ENCODE measurements around the gene CDK5R1.

CDK5R1 gene

GRCh38 chr17:32496395-32497073 lies 9.7 kb downstream of the CDK5R1 start:
- Histone ChIP-seq H3K4me1 (no peaks in the 10 kb centered on the region), H3K4me3 (ENCODE audit: low read depth, low read length) (no peak overlapping the region), H3K27me3 (no peaks in the 10 kb centered on the region), H3K9me3 (no peaks in the 10 kb centered on the region), H3K36me3 (no peaks in the 10 kb centered on the region)
- TF ChIP-seq, protein P1, sequence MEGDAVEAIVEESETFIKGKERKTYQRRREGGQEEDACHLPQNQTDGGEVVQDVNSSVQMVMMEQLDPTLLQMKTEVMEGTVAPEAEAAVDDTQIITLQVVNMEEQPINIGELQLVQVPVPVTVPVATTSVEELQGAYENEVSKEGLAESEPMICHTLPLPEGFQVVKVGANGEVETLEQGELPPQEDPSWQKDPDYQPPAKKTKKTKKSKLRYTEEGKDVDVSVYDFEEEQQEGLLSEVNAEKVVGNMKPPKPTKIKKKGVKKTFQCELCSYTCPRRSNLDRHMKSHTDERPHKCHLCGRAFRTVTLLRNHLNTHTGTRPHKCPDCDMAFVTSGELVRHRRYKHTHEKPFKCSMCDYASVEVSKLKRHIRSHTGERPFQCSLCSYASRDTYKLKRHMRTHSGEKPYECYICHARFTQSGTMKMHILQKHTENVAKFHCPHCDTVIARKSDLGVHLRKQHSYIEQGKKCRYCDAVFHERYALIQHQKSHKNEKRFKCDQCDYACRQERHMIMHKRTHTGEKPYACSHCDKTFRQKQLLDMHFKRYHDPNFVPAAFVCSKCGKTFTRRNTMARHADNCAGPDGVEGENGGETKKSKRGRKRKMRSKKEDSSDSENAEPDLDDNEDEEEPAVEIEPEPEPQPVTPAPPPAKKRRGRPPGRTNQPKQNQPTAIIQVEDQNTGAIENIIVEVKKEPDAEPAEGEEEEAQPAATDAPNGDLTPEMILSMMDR (IDR thresholded peaks at IDR 0.05; ENCODE audit: low read depth, low read length): no peak
- no peak for DNase-seq

- Histone ChIP-seq H3K36me3 (no peaks in the 10 kb centered on the region), H3K27me3 (no peaks in the 10 kb centered on the region), H3K4me1 (no peaks in the 10 kb centered on the region), H3K4me3 (ENCODE audit: low read depth, low read length) (no peak overlapping the region), H3K9me3 (no peaks in the 10 kb centered on the region)
- DNase-seq: no peak
- TF ChIP-seq, protein P1 (IDR thresholded peaks at IDR 0.05; ENCODE audit: low read depth, low read length): no peak
Observed at GRCh38 chr17:32497431-32498205, 10.8 kb downstream of the CDK5R1 start.

DNA sequence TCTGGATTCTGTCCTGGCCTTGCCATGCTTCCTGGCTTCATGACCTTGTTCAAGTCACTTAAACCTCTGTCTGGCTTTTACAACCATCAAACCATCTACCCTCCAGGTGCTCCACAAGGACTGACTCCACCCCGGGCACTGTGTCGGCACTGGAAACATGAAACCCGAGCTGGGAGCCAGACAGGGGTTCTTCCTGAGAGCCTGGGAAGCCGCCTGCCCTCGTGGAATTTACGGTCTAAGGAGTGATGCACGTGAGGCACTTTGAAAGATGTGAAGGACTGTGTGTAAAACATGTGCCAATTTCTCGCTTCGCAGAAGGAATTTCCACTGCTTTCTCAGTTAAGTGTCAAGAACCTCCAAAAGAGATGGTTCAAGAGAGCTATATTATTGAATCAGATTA lies 11.6 kb downstream of the CDK5R1 start:
- H3K9me3 ChIP-seq: no peaks in the 10 kb centered on the region
- no peak overlapping the region for H3K4me3 ChIP-seq (ENCODE audit: low read depth, low read length)
- no peaks in the 10 kb centered on the region for H3K27me3 ChIP-seq
- TF ChIP-seq, protein P1 (IDR thresholded peaks at IDR 0.05; ENCODE audit: low read depth, low read length): no peak
- no peaks in the 10 kb centered on the region for H3K36me3 ChIP-seq
- DNase-seq: no peak
- no peaks in the 10 kb centered on the region for H3K4me1 ChIP-seq

DNA sequence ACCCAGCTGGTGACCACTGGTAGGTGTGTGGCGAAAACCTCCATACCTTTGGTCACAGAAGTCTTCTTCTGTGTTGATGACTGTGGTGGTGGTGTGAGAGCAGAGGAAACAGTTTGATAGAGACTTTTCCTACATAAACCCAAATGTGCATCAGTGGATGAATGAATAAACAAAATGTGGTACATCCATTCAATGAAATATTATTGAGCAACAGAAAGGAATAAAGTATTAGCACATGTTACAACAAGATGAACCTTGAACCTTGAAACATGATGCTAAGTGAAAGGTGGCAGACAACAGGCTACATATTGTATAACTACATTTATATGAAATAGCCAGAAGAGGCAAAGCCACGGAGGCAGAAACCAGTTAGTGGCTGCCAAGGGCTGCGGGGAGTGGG lies 15.2 kb downstream of the CDK5R1 start:
- DNase-seq: no peak
- Histone ChIP-seq H3K4me3 (ENCODE audit: low read depth, low read length) (no peak overlapping the region), H3K36me3 (no peaks in the 10 kb centered on the region), H3K9me3 (no peaks in the 10 kb centered on the region), H3K4me1 (no peaks in the 10 kb centered on the region), H3K27me3 (no peaks in the 10 kb centered on the region)
- TF ChIP-seq, protein P1 (IDR thresholded peaks at IDR 0.05; ENCODE audit: low read depth, low read length): no peak

- Histone ChIP-seq H3K9me3 (no peaks in the 10 kb centered on the region), H3K27me3 (no peaks in the 10 kb centered on the region), H3K4me3 (ENCODE audit: low read depth, low read length) (no peak overlapping the region), H3K36me3 (no peaks in the 10 kb centered on the region), H3K4me1 (no peaks in the 10 kb centered on the region)
- TF ChIP-seq, protein P1 (IDR thresholded peaks at IDR 0.05; ENCODE audit: low read depth, low read length): no peak
- no peak for DNase-seq
Observed at GRCh38 chr17:32502710-32503109, 15.9 kb downstream of the CDK5R1 start.
